Smooth muscle cell (in vitro differentiated cells): ENCODE measurements around the gene RAMAC. TPM values are rescaled to one million over a fixed set of nuclear protein-coding genes. Genes with fewer than 3 reads are reported as not detected.
"Not testable (repeated sequence)": the region's sequence is repeated elsewhere in the genome, so short reads cannot be mapped to it uniquely, and the experiment has no call there.

Source experiments
- DNase-seq: peaks from one replicate; lab custom pipeline; 2025; ENCODE audit not compliant: unreplicated experiment; lab: John Stamatoyannopoulos, UW
- H2AFZ ChIP-seq: fragments of 200-600 bp; sonication (generic); 2 replicates; pipeline ENCODE4 v1.6.0; 2016; ENCODE audit warnings: antibody characterized with exemption, low read depth, mild to moderate bottlenecking
- H3F3A ChIP-seq: fragments of 200-600 bp; sonication (generic); 2 replicates; pipeline ENCODE4 v1.6.0; 2017; ENCODE audit warnings: antibody characterized with exemption, low read depth
- H3K27ac ChIP-seq: fragments of 200-600 bp; sonication (generic); 2 replicates; pipeline ENCODE4 v1.5.1; 2016; ENCODE audit warnings: low read depth, mild to moderate bottlenecking
- H3K27me3 ChIP-seq: fragments of 200-600 bp; sonication (generic); 2 replicates; pipeline ENCODE4 v1.6.1; 2016; ENCODE audit warnings: low read depth, mild to moderate bottlenecking
- H3K36me3 ChIP-seq: fragments of 200-600 bp; sonication (generic); 2 replicates; pipeline ENCODE4 v1.5.1; 2016; ENCODE audit warnings: low read depth
- H3K4me1 ChIP-seq: fragments of 200-600 bp; sonication (generic); 2 replicates; pipeline ENCODE4 v1.5.1; 2016; ENCODE audit warnings: low read depth
- H3K4me2 ChIP-seq: fragments of 200-600 bp; sonication (generic); 2 replicates; pipeline ENCODE4 v1.6.0; 2016; ENCODE audit warnings: mild to moderate bottlenecking
- H3K4me3 ChIP-seq: fragments of 200-600 bp; sonication (generic); 2 replicates; pipeline ENCODE4 v1.5.1; 2016; ENCODE audit warnings: mild to moderate bottlenecking
- H3K79me2 ChIP-seq: fragments of 200-600 bp; sonication (generic); 2 replicates; pipeline ENCODE4 v1.6.0; 2016; ENCODE audit warnings: low read depth, mild to moderate bottlenecking
- H3K9ac ChIP-seq: fragments of 200-600 bp; sonication (generic); 2 replicates; pipeline ENCODE4 v1.6.0; 2016; ENCODE audit warnings: low read depth
- H3K9me3 ChIP-seq: fragments of 200-600 bp; sonication (generic); replicated peaks from 2 replicates; pipeline ENCODE4 v1.5.1; 2016; ENCODE audit warnings: low read depth
- H4K20me1 ChIP-seq: fragments of 200-600 bp; sonication (generic); 2 replicates; pipeline ENCODE4 v1.6.0; 2016; ENCODE audit warnings: low read depth
- CTCF ChIP-seq: fragments of 200-600 bp; sonication (generic); IDR thresholded peaks from 2 replicates; pipeline ENCODE4 v1.5.1; 2017; ENCODE audit warnings: borderline replicate concordance, mild to moderate bottlenecking, antibody characterized with exemption; ENCODE audit not compliant: insufficient read depth, poor library complexity, severe bottlenecking
- WGBS: methylation state at CpG from one replicate; pipeline ENCODE4 v1.1.7; 2016; ENCODE audit warnings: low lambda C conversion rate; 5-methylcytosine and 5-hydroxymethylcytosine counted together
- polyA plus RNA-seq: library from polyadenylated mRNA; unstranded; fragments of >200 nt; fragmentation: Nextera tagmentation; extraction: Ambion mirVana; gene quantifications from 2 replicates; pipeline ENCODE4 v1.2.1, GENCODE V29; 2016
- total RNA-seq: library from RNA; depleted of rRNA; stranded (reverse); fragments of >200 nt; gene quantifications from 2 replicates; pipeline ENCODE4 v1.2.3, GENCODE V29; 2014

The RAMAC gene
- total and polyA plus RNA-seq, 2 experiments from 2014 or later, result 56.6 to 59.2 TPM

- Histone ChIP-seq H3K4me1 (no peaks in the 10 kb centered on the region), H3F3A (no peaks in the 10 kb centered on the region), H2AFZ (no peak overlapping the region), H3K79me2 (no peaks in the 10 kb centered on the region), H3K9me3 (no peaks in the 10 kb centered on the region), H3K36me3 (no peaks in the 10 kb centered on the region), H4K20me1 (peaks cover 4% of the 10 kb centered on the region), H3K9ac (no peak overlapping the region), H3K27ac (no peak overlapping the region), H3K4me3 (no peak overlapping the region), H3K27me3 (no peaks in the 10 kb centered on the region), H3K4me2 (no peak overlapping the region)
- WGBS, result 97% methylated on average over 2 of the region's 2 CpGs
- no peak for TF ChIP-seq CTCF
- no peak for DNase-seq
Observed at GRCh38 chr15:83018436-83018835, 32.4 kb downstream of the RAMAC start.

GRCh38 chr15:83030021-83030420, 44.0 kb downstream of the RAMAC start:
- no peak overlapping the region for H2AFZ ChIP-seq
- no peak overlapping the region for H3K27ac ChIP-seq
- no peaks in the 10 kb centered on the region for H3K27me3 ChIP-seq
- peak overlapping the region; percentile 19 for H3K4me2 ChIP-seq
- WGBS, result 58% methylated on average over 8 of the region's 8 CpGs
- no peaks in the 10 kb centered on the region for H3K9me3 ChIP-seq
- no peak for TF ChIP-seq CTCF
- H3K4me1 ChIP-seq, result peaks cover 2% of the 10 kb centered on the region
- H3K4me3 ChIP-seq, result no peak overlapping the region
- H3K36me3 ChIP-seq, result peaks cover 24% of the 10 kb centered on the region
- no peaks in the 10 kb centered on the region for H3F3A ChIP-seq
- H4K20me1 ChIP-seq, result peaks cover 50% of the 10 kb centered on the region
- H3K79me2 ChIP-seq, result peaks cover 40% of the 10 kb centered on the region
- H3K9ac ChIP-seq, result no peak overlapping the region
- DNase-seq, result no peak

- H3K36me3 ChIP-seq, result peaks cover 24% of the 10 kb centered on the region
- H3K27ac ChIP-seq, H3F3A ChIP-seq, DNase-seq, H3K4me1 ChIP-seq, H2AFZ ChIP-seq, H3K4me3 ChIP-seq, H3K4me2 ChIP-seq, H3K27me3 ChIP-seq, H3K9ac ChIP-seq, H3K9me3 ChIP-seq: not testable (repeated sequence)
- H3K79me2 ChIP-seq, result peaks cover 51% of the 10 kb centered on the region
- 95% methylated on average over 6 of the region's 6 CpGs for WGBS
- H4K20me1 ChIP-seq, result peaks cover 59% of the 10 kb centered on the region
Observed at GRCh38 chr15:83031234-83031633, 45.2 kb downstream of the RAMAC start.

GRCh38 chr15:83036253-83036652, 50.2 kb downstream of the RAMAC start:
- 95% methylated on average over 6 of the region's 6 CpGs for WGBS
- Histone ChIP-seq H3F3A (no peaks in the 10 kb centered on the region), H4K20me1 (peaks cover 75% of the 10 kb centered on the region), H3K4me1 (no peaks in the 10 kb centered on the region), H3K4me3 (no peak overlapping the region), H3K4me2 (no peak overlapping the region), H3K9me3 (no peaks in the 10 kb centered on the region), H3K9ac (no peak overlapping the region), H3K36me3 (peaks cover 14% of the 10 kb centered on the region), H3K27ac (no peak overlapping the region), H3K79me2 (peaks cover 78% of the 10 kb centered on the region), H2AFZ (no peak overlapping the region), H3K27me3 (no peaks in the 10 kb centered on the region)
- DNase-seq, result no peak
- TF ChIP-seq CTCF, result no peak
